Activated CD4-positive, CD25-positive, alpha-beta regulatory T cell (primary cell): ENCODE measurements around the gene IMPACT.

Experiments used
- DNase-seq, 4 experiments: peaks; one replicate each; lab custom pipeline; 2025; lab: John Stamatoyannopoulos, UW

IMPACT gene

GRCh38 chr18:24421831-24422230 is 4.6 kb upstream of the IMPACT start:
- DNase-seq = no peak

- no peak for DNase-seq
Observed at GRCh38 chr18:24426073-24426397, 435 bp upstream of the IMPACT start.

GRCh38 chr18:24427484-24427883 is 1.0 kb downstream of the IMPACT start:
- no peak for DNase-seq

- no peak for DNase-seq
Observed at GRCh38 chr18:24428709-24429108, 2.2 kb downstream of the IMPACT start.

- no peak for DNase-seq
Observed at GRCh38 chr18:24429188-24429587, 2.7 kb downstream of the IMPACT start.

GRCh38 chr18:24432618-24433017 is 6.1 kb downstream of the IMPACT start:
- DNase-seq = no peak

- DNase-seq = no peak
Observed at GRCh38 chr18:24436939-24437338, 10.5 kb downstream of the IMPACT start.

GRCh38 chr18:24443870-24444269 is 17.4 kb downstream of the IMPACT start:
- no peak for DNase-seq

GRCh38 chr18:24446453-24446852 is 20.0 kb downstream of the IMPACT start:
- DNase-seq = no peak

GRCh38 chr18:24446953-24447538 is 20.6 kb downstream of the IMPACT start:
- no peak for DNase-seq

- no peak for DNase-seq
Observed at GRCh38 chr18:24447961-24448360, 21.5 kb downstream of the IMPACT start.

GRCh38 chr18:24456549-24456948 is 30.1 kb downstream of the IMPACT start:
- no peak for DNase-seq

- DNase-seq = no peak
Observed at GRCh38 chr18:24459772-24460171, 33.3 kb downstream of the IMPACT start.

GRCh38 chr18:24460388-24460787 is 33.9 kb downstream of the IMPACT start, which contains the start of gene HRH4:
HRH4 (plus strand) TSS chr18:24460637; CDS start chr18:24460729, 92 bp downstream.
- no peak for DNase-seq

- no peak for DNase-seq
Observed at GRCh38 chr18:24461996-24462395, 35.5 kb downstream of the IMPACT start.

GRCh38 chr18:24462838-24463775 is 36.6 kb downstream of the IMPACT start:
- DNase-seq = no peak

GRCh38 chr18:24465486-24465885 is 39.0 kb downstream of the IMPACT start:
- DNase-seq = no peak

GRCh38 chr18:24466771-24467170 is 40.3 kb downstream of the IMPACT start:
- DNase-seq = no peak

GRCh38 chr18:24470022-24470618 is 43.6 kb downstream of the IMPACT start:
- DNase-seq = no peak

GRCh38 chr18:24470805-24471204 is 44.3 kb downstream of the IMPACT start:
- DNase-seq = no peak

- no peak for DNase-seq
Observed at GRCh38 chr18:24472591-24472990, 46.1 kb downstream of the IMPACT start.

GRCh38 chr18:24474406-24474805 is 47.9 kb downstream of the IMPACT start:
- DNase-seq = no peak
